NCI-H526 treated with DMSO at 0.1 percent for 48 hours (cell line): ENCODE results near the gene HRC.

Experiments
- DNase-seq: peaks from one replicate; lab custom pipeline; 2025; lab: John Stamatoyannopoulos, UW

The HRC gene

DNA sequence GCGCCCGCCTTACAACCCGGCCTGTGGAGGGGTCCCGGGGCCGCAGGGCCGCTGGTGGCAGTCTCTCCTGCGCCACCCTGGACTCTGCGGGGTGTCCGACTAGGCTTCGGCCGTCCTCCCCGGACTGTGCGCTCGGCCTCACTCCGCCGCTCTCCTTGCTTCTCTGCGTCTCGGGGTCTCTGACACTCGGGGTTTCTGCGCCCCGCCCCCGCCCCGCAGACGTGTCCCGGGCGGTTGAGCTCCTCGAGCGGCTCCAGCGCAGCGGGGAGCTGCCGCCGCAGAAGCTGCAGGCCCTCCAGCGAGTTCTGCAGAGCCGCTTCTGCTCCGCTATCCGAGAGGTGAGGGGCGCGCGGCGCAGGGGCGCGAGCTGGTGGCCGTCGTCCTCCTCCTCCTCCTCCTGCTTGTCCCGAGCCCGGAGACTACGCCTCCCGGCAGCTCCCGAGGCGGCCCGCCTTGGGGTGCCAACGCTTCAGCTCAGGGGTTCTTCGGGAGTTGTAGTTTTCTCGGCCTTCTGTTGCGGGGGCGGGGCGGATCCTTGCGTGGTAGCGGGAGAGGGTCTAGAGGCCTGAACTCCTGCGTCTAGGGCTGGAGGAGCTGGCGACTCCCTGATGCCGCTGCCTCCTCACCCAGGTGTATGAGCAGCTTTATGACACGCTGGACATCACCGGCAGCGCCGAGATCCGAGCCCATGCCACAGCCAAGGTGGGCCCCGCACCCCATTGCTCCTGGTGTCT lies 40.4 kb downstream of the HRC start:
- peak; percentile 12 for DNase-seq

- DNase-seq, result peak; percentile 30
Measured at GRCh38 chr19:49113762-49114629, 41.2 kb downstream of the HRC start, which contains the start of gene LIN7B. Gene LIN7B (plus strand): TSS chr19:49114370. CDS start chr19:49114405, 35 bp downstream.

GRCh38 chr19:49111218-49111998 lies 43.8 kb downstream of the HRC start:
- no peak for DNase-seq

GRCh38 chr19:49110567-49110966 lies 44.6 kb downstream of the HRC start:
- no peak for DNase-seq

DNA sequence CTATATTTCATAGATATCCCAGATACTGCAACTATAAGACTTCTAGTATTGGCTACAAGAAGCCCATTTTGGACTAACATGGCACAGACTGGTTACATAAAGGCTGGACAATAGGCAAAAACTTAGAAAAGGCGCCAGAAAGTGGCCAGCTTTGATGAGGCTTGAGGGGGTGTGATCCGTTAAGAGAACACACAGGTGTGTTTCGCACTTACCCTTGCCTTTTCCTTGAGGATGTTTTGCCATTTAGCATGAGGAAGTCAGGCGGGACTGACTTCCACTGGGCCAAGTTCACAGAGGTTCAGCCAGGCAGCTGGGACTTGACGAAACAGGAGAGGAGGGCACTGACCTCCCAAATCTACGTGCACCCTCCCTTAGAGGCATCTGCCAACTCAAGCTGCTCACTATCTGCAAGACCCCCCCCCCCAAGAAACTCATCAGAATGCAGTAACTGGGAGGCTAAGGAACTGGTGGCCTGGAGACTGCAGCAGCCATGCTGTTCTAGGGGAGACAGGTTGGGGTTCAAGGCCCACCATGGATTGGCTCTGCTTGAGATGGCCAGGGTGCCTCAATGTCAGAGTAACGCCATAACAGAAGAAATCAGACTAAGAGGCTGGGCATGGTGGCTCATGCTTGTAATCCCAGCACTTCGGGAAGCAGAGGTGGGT lies 45.5 kb downstream of the HRC start:
- no peak for DNase-seq

DNA sequence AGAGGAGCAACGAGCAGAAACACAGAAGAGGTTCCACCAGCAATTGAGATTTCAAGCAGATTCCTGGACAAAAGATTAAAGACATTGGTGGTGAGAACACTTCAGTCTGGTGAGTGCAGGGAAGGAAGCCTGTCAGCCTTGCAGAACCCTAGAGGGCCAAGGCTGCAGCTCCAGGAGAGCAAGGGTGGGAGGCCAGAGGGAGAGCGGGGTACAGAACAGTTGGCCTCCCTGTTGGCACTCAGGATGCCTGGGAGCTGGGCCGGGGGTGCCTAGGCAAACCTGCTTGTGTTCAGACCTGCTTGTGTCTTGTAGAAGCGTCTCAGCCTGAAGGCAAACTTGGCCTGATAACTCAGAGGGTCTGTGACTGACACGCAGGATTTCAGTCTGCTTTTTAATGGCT lies 46.1 kb downstream of the HRC start:
- no peak for DNase-seq

DNA sequence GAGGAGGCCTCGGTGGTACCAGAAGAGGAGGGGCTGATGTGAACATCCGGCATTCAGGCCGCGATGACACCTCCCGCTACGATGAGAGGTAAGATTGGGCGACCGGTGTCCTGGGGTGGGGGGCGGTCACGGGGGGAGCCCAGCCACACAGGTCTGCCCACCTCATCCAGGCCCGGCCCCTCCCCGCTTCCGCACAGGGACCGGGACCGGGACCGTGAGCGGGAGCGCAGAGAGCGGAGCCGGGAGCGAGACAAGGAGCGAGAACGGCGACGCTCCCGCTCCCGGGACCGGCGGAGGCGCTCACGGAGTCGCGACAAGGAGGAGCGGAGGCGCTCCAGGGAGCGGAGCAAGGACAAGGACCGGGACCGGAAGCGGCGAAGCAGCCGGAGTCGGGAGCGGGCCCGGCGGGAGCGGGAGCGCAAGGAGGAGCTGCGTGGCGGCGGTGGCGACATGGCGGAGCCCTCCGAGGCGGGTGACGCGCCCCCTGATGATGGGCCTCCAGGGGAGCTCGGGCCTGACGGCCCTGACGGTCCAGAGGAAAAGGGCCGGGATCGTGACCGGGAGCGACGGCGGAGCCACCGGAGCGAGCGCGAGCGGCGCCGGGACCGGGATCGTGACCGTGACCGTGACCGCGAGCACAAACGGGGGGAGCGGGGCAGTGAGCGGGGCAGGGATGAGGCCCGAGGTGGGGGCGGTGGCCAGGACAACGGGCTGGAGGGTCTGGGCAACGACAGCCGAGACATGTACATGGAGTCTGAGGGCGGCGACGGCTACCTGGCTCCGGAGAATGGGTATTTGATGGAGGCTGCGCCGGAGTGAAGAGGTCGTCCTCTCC lies 47.4 kb downstream of the HRC start:
- DNase-seq, result no peak

GRCh38 chr19:49106648-49107135 lies 48.5 kb downstream of the HRC start:
- DNase-seq, result peak; percentile 36

GRCh38 chr19:49104229-49104864 lies 50.8 kb downstream of the HRC start:
- DNase-seq, result no peak

DNA sequence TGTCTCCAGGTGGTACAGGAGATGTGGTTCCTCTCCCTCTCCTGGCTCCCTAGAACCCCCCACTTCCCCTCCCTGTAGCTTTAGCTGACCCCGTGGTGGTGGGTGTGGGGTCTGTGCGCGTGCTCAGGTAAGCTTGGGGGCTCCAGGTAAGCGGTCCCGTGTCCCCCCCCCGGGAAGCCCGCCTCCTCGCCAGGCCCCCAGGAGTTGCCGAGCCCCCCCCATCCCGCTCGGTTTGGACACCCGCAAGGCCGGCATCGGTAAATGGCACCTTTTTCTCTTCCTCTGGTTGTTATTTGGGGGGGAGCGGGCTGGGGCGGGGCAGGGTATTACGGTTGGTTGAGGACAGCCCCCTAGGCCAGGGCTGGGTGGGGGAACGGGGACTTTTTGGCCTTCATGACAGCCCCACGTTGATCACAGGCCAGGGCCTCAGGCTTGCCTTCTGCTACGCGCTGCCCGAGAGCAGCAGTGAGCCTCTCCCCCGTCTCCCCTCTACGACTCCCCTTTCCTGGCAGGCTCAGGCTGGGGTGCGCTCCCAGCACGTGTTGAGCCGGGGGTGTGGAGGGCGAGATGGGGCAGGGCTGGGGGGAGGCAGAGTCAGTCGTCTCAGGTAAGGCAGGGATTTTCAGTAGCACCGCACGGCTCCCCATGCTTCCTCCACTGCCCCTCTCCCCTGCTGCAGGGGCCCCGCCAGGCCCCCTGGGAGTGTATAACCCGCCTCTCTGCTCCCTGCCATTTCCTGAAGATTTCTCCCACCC lies 51.7 kb downstream of the HRC start:
- no peak for DNase-seq

DNA sequence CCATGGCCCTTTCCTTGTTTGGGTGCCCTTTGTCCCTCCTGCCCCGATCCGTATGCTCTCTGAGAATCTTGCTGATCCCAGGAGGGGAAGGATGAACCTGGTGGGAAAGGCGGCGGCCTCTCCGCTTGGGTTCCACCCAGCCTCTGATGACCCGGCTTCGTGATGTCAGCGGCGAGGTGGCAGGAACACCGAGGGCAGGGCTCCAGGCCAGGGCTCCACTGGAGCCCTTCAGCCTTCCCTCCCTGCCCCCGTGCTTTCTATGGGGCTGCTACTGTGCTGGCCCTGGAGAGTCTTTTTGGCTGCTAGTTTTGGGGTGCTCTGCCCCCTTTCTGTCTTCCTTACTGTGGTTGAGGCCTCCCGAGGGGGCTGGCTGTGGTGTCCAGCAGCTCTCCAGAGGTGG lies 52.9 kb downstream of the HRC start:
- DNase-seq, result no peak
